ENCODE results near the gene SLC7A14. TPM values are rescaled to one million over a fixed set of nuclear protein-coding genes. Genes with fewer than 3 reads are reported as not detected.

The SLC7A14 gene
- total and polyA plus RNA-seq, 10 of the 15 experiments (the other 5 are each of a cell fraction or from before 2014, with no cell fraction given): not detected

GRCh38 chr3:170632780-170633179 is 46.9 kb upstream of the SLC7A14 start (continued):
- TF ChIP-seq SKIL (IDR thresholded peaks at IDR 0.05; ENCODE audit: low read depth, poor library complexity, severe bottlenecking) (peak; percentile 92), MLLT1 (IDR thresholded peaks at IDR 0.05) (peak; percentile 74), PAX5 (IDR thresholded peaks at IDR 0.05; ENCODE audit: borderline replicate concordance, low read depth, low read length) (peak; percentile 98), PRDM15 (CRISPR knock-in tag; IDR thresholded peaks at IDR 0.05) (no peak), WRNIP1 (IDR thresholded peaks at IDR 0.05; ENCODE audit: borderline replicate concordance, low read depth, low read length) (no peak), MYB (IDR thresholded peaks at IDR 0.05; ENCODE audit: borderline replicate concordance, low read depth, low read length) (no peak), BHLHE40 (IDR thresholded peaks at IDR 0.05; ENCODE audit: borderline replicate concordance in 1 of 2, low read depth in 2 of 2, low read length in 1 of 2) (peak; percentile 94), USF2 (IDR thresholded peaks at IDR 0.05; ENCODE audit: borderline replicate concordance, low read depth, low read length) (no peak), ZBED1 (IDR thresholded peaks at IDR 0.05; ENCODE audit: borderline replicate concordance) (peak; percentile 98; the same call in 1 of the 2 replicates), CBFB (IDR thresholded peaks at IDR 0.05; ENCODE audit: low read depth) (peak; percentile 95)
- TF ChIP-seq, protein P1, sequence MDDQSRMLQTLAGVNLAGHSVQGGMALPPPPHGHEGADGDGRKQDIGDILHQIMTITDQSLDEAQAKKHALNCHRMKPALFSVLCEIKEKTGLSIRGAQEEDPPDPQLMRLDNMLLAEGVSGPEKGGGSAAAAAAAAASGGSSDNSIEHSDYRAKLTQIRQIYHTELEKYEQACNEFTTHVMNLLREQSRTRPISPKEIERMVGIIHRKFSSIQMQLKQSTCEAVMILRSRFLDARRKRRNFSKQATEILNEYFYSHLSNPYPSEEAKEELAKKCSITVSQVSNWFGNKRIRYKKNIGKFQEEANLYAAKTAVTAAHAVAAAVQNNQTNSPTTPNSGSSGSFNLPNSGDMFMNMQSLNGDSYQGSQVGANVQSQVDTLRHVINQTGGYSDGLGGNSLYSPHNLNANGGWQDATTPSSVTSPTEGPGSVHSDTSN (IDR thresholded peaks at IDR 0.05; ENCODE audit: insufficient replicate concordance, low read depth, low read length): no peak
- TF ChIP-seq, protein P2, sequence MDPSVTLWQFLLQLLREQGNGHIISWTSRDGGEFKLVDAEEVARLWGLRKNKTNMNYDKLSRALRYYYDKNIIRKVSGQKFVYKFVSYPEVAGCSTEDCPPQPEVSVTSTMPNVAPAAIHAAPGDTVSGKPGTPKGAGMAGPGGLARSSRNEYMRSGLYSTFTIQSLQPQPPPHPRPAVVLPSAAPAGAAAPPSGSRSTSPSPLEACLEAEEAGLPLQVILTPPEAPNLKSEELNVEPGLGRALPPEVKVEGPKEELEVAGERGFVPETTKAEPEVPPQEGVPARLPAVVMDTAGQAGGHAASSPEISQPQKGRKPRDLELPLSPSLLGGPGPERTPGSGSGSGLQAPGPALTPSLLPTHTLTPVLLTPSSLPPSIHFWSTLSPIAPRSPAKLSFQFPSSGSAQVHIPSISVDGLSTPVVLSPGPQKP (IDR thresholded peaks at IDR 0.05; ENCODE audit: low read depth, low read length): no peak
- TF ChIP-seq, protein P3, sequence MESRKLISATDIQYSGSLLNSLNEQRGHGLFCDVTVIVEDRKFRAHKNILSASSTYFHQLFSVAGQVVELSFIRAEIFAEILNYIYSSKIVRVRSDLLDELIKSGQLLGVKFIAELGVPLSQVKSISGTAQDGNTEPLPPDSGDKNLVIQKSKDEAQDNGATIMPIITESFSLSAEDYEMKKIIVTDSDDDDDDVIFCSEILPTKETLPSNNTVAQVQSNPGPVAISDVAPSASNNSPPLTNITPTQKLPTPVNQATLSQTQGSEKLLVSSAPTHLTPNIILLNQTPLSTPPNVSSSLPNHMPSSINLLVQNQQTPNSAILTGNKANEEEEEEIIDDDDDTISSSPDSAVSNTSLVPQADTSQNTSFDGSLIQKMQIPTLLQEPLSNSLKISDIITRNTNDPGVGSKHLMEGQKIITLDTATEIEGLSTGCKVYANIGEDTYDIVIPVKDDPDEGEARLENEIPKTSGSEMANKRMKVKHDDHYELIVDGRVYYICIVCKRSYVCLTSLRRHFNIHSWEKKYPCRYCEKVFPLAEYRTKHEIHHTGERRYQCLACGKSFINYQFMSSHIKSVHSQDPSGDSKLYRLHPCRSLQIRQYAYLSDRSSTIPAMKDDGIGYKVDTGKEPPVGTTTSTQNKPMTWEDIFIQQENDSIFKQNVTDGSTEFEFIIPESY (IDR thresholded peaks at IDR 0.05): no peak
